HG02642 (cell line): ENCODE data around the gene POLD1.
"Not testable (repeated sequence)": the region's sequence is repeated elsewhere in the genome, so short reads cannot be mapped to it uniquely, and the experiment has no call there.

ENCODE experiments used
- ATAC-seq: cut with Tn5 transposase; IDR thresholded peaks from one replicate; pipeline ENCODE4 v1.9.1; 2021; ENCODE audit warnings: mild to moderate bottlenecking; ENCODE audit not compliant: unreplicated experiment, poor library complexity

POLD1 gene

DNA sequence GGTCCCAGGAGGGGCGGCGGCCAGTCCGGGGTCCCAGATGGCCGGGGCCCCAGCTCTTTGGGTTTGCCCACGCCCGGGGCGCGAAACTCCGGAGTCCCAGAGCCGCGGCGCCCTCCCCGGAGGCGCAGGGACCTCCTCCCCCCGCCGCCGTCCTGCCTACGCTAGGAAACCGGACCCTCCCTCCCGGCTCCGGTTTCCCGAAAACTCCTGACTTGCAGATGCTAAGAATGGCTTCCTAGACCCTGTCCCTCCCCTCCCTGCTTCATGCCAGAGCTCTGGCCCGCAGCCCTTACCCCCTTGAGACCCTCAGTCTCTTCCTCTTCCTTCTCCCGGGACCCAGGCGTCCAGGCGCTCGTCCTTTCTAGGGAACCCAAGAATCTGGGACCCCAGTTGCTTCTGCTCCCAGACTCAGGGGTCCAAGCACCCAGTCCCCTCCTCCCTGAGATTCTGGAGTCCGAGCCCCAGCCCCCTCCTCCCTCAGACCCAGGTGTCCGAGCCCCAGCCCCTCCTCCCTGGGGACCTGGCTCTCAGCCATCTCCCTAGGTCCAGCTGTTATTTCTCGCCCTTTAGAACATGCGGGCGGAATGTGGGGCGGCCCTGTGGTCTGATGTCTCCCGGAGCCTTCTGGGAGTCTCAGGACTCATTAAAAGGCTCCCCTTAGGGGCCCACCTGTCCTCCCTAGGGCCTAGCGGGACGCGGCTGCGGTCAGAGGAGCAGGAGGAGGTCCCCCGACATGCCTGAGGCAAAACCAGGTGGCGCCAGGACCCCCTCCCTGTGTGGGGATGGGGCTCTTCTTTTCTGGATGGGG lies 48.3 kb downstream of the POLD1 start, which contains the start of gene MYBPC2:
TSS of gene MYBPC2 (plus strand) at position 672 of the 808 bp plus-strand sequence. CDS start at position 734, 62 bp downstream.
- ATAC-seq, result no peak

DNA sequence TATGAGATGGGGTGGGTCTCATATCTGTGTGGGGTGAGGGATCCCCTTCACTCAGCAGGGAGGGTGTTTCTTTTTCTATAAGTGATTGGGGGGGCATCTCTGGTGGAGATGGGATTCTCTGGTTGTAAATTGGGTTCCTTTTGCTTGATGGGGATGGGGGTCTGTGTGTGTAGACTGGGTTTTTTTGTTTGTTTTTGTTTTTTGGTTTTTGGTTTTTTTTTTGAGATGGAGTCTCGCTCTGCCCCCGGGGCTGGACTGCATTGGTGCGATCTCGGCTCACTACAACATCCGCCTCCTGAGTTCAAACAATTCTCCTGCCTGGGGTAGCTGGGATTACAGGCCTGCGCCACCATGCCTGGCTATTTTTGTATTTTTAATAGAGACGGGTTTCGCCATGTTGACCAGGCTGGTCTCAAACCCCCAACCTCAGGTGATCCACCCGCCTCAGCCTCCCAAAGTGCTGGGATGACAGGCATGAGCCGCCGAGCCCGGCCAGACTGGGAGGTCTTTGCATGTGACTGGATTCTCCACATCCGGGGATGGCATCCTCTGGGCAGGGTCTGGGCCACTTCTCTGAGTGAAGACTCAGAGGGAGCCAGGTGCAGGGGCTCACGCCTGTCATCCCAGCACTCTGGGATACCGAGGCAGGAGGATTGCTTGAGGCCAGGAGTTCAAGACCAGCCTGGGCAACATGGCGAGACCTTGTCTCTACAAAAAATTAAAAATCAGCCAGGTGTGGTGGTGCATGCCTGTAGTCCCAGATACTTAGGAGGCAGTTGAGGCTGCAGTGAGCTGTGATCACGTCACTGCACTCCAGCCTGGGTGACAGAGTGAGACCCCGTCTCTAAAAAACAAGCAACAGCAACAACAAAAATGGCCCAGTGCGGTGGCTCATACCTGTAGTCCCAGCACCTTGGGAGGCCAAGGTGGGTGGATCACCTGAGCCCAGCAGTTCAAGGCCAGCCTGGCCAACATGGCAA lies 49.3 kb downstream of the POLD1 start:
- ATAC-seq, result no peak

DNA sequence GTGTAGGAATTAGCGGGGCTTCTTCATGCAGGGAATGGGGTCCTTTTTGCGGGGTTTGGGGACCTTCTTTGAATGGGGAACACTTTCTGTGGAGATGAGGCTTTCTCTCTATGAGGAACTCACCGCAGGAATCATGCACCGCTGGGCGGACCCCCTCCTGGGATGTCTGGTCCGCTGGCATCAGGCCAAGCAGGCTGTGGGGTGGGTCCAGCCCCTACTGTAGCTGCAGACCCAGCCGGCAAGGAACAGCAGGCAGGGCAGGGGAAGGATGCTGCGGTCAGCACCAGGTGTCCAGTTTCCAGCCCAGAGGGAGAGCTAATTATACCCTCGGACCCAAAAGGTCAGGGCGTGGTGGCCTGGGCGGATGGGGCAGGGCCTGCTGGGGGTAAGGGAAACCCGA lies 50.4 kb downstream of the POLD1 start:
- ATAC-seq, result no peak

DNA sequence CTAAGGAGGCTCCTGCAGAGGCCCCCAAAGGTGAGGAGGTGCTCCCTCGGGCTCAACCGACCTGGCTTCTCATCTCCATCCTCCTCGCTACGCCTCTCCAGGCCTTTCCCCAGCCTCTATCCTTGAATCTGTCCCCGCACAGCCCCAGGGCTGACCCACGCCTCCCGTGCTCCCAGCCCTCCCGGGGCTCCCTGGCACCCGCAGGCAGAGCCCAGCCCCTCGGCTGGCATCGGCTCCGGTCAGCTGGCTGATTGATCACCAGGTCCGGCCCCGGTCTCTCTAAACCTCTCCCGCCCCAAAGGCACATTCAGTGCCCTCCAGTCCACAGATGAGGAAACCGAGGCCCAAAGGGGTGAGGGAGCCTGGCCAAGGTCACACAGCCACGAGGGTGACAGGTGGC lies 51.1 kb downstream of the POLD1 start:
- ATAC-seq, result no peak

DNA sequence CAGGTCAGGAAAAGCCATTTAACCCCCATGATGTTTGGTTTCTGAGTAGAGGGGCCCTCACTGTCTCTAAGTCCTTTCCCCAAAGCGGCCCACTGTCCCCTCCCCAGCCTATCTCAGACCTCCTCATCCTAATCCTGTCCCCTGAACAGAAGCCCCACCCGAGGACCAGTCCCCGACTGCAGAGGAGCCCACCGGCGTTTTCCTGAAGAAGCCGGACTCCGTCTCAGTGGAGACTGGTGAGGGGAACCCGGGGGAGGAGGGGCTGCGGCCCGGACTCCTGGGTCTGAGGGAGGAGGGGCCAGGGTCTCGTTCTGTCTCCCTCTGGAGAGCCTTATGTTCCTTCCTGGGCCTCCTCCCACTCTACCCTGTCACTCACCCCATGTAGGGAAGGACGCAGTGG lies 51.5 kb downstream of the POLD1 start:
- no peak for ATAC-seq

DNA sequence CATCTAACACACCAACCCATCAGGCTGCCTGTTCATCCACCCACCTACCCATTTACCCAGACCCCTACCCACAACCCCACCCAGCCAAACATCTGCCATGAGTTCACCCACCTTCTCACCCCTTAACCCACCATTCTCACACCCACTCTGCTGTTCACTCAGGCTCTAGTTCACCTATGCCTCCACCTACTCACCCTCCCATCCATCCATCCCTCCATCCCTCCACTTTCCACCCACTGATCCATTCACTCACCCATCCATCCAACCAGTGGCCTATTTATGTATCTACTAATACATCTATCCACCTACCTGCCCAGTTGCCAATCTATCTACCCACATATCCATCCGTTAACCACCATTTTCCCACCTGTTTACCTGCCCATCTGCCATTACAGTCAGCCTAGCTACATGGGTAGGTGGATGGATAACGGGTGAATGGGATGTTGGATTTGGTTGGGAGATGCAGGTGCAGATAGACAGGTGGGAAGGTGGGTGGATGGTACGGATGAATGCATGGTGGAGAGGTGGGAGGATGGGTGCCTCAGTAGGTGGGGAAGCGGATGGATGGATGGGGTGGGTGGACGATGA lies 53.8 kb downstream of the POLD1 start:
- no peak for ATAC-seq

DNA sequence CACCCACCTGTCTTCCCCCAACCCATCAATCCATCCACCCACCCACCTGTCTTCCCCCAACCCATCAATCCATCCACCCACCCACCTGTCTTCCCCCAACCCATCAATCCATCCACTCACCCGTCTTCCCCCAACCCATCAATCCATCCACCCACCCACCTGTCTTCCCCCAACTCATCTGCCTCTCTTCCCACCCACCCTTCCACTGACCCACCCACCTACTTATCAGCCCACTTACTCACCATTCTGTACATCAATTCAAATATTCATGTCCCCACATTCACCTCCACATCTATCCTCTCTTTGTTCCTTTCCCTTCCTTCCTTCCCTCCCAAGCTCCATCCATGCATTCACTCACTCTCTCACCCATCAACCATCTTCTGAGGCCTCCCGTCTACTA lies 55.0 kb downstream of the POLD1 start:
- not testable (repeated sequence) for ATAC-seq

DNA sequence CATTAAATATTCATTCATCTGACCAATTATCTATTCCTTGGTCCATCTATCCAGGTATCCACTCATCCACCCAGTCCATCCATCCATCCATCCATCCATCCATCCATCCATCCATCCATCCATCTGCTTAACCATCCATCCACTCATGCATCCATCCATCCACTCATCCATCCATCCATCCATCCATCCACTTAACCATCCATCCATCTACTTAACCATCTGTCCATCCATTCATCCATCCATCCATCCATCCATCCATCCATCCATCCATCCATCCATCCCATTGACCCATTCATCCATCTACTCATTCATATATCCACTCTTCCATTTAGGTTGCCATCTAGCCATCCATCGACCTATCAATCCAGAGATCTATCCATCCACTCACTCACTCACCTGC lies 59.9 kb downstream of the POLD1 start:
- no peak for ATAC-seq

DNA sequence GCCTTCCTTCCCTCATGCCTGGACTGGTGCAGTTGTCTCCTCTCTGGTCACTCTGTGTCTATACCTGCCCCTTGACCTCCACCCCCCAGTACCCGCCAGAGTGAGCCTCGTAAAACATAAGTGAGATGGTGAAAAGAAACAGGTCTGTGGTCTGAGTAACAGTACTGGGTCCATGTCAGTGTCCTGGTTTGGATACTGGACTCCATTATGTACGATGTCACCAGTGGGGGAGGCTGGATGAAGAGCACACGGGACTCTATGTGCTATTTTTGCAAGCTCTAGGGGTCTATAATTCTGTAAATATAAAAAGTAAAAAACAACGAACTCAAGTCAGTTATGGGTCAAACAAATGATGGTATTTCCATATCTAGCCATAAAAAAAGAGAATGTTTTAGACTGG lies 62.9 kb downstream of the POLD1 start:
- ATAC-seq, result no peak

DNA sequence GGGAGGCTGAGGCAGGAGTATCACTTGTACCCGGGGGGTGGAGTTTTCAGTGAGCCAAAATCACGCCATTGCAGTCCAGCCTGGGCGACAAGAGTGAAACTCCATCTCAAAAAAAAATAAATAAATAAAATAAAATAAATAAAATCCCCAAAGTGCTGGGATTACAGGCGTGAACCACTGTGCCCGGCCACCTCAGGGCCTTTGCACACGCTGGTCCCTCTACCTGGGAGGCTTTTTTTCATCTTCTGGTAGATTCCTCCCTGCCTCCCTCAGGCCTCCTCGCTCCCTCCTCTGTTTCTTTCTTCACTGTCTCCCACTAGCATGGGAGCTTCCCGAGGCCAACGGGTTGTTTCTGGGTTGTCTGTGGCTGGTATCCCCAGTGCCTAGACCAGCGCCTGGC lies 63.6 kb downstream of the POLD1 start:
- no peak for ATAC-seq

DNA sequence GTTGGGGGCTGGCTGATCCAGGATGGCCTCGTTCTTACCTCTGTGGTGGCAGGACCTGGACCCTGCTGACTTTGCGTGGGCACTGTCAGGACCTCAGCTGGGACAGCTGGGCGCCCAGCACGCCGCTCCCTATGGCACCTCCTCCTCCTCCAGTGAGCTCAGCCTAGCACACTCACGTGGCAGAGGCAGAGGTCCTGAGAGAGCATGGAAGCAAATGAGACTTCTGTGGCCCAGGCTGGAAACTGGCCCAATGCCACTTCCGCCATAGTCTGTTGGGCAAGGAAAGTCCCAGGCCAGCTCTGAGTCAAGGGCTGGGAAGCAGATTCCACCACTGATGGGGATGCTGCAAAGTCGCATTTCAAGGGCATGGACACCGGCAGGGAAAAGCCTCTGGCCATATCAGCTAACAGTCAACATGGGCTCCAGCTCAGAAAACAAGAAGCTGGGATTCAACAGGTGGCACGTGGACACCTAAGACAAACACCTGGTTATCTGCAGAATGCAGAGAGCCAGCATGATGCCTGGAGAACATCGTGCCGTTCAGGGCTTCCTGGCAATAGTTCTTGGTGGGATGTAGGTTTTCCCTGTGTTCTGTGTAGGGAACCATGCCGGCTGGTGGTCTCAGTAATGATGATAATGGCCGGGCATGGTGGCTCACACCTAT lies 65.2 kb downstream of the POLD1 start:
- no peak for ATAC-seq

DNA sequence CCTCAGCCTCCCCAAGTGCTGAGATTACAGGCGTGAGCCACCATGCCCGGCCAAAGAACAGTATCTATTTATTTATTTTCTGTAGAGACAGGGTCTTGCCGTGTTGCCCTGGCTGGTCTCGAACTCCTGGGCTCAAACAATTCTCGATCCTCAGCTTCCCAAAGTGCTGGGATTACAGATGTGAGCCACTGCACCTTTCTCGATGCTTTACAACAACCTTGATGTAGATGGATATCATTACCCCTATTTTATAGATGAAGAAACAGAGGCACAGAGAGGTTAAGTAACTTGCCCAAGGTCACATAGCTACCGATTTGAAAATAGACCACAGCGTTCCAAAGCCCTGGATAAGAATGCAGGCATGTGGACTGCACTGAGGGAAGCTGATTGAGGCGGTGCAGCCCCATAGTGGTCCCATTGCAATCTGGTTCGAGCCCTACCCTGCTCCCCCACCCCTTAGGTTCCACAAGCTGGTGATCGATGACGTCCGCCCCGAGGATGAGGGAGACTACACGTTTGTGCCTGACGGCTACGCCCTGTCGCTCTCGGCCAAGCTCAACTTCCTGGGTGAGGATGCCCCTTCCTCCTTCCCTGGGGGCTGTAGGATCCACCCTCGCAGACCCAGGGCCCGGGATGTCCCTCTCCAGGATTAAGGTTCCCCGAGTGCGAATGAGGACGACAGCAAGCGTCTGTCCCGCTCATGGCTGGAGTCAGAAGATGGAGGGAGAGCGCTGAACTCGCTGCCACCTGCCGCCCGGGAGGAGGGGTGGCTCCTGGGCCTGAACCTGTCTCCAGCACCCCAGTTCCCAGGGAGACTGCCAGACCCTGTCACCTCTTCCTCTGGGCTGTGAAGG lies 66.4 kb downstream of the POLD1 start:
- ATAC-seq, result no peak

DNA sequence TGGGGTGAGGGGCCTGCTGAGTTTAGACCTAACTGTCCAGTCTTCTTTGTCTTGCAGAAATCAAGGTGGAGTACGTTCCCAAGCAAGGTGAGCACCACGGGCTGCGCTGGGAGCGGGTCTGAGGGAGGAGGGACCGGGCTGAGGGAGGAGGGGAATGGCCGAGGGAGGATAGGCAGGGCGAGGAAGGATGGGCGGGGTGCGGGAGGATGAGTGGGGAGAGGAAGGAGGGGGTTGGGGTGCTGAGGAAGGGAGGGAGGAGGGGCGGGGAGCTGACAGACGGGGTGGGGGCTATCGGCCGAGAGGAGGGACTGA lies 67.0 kb downstream of the POLD1 start:
- ATAC-seq, result no peak

DNA sequence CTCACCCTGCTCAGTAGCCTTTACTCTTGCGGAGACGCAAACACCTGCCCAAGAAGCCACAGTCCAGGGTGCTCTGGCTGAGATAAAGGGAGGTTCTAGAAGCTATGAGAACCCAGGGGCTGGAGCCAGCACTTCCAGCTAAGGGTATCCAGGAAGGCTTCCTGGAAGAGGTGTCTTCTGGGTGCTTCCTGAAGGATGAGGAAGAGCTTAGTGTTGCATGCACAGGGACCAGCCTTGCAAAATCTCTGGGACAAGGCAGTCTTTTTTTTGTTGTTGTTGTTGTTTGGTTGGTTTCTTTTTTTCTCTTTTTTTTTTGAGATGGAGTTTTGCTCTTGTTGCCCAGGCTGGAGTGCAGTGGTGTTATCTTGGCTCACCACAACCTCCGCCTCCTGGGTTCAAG lies 69.1 kb downstream of the POLD1 start:
- ATAC-seq, result no peak

DNA sequence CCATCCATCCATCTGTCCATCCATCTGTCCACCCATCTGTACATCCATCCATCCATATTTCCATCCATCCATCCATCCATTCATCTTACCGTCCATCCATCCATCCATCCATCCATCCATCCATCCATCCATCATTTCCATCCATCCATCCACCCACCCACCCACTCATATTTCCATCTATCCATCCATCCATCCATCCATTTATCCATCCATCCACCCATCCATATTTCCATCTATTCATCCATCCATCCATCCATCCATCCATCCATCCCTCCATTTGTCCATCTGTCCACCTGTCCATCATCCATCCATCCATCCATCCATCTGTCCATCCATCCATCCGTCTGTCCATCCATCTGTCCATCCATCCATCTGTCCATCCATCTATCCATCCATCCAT lies 71.8 kb downstream of the POLD1 start:
- ATAC-seq, result no peak

DNA sequence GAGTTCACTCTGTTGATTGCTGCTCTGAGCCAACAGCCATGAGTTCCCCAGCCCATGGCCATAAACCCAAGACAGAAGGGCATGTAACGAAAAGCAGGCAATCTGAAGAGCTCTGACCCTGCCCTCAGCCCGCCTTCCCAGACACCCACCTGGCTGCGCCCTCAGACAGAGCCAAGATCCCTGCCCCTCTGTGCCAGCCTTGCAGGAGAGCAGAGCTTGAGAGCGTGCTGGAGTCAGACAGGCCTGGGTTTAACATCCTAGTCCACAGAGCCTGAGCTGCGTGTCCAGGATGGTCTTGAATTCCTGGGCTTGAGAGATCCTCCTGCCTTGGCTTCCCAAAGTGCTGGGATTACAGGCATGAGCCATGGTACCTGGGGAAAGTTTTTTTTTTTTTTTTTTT lies 73.2 kb downstream of the POLD1 start:
- no peak for ATAC-seq

DNA sequence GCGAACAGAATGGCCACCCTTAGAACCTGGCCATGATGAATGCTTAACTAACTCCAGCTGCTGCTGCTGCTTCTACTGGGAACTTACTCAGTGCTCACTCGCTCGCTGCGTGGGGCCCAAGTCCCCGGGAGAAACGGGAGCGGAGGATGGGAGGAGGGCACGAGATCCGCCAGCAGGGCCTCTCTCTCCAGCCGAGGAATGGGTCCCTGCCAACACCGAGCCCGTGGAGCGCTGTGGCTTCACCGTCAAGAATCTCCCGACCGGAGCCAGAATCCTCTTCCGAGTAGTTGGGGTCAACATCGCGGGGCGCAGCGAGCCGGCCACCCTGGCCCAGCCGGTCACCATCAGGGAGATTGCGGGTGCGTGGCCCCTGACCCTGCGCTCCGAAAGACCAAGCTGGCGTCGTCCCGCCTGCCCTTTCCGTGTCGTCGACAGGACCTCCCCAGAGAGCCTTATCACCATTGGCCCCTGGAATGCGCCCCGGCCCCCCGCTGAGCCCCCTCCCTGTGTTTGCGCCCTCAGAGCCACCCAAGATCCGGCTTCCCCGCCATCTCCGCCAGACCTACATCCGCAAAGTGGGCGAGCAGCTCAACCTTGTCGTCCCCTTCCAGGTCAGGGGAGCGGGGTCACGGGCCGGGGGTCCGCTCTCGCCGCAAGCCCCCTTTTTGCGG lies 74.4 kb downstream of the POLD1 start:
- no peak for ATAC-seq

DNA sequence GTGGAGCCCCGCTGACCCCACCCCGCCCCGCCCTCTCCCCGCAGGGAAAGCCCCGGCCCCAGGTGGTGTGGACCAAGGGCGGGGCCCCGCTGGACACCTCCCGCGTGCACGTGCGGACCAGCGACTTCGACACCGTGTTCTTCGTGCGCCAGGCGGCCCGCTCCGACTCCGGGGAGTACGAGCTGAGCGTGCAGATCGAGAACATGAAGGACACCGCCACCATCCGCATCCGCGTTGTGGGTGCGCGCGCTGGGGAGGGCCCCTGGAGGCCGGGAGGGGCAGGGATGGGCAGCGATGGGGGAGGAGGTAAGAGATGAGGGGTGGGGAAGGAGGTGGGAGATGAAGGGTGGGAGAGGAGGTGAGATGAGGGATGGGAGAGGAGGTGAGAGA lies 74.9 kb downstream of the POLD1 start:
- no peak for ATAC-seq

DNA sequence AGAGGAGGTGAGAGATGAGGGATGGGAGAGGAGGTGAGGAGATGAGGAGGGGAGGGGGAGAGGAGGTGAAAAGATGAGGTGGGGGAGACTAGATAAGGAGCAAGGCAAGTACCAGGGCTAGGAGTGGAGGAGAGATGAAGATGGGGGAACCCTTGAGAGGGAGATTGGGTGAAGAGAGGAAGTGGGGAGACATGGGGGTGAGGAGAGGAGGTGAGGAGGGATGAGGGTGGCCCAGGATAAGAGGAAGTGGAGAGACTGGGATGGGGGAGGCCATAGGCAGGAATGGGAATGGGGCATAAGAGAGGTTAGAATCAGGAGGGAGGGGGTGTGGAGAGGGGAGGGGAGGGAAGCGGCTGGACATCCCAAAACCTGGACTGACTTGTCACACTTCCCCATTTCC lies 75.5 kb downstream of the POLD1 start:
- ATAC-seq, result no peak
